CMK (cell line): ENCODE measurements around the gene SLC45A3.
"Not testable (repeated sequence)": the region's sequence is repeated elsewhere in the genome, so short reads cannot be mapped to it uniquely, and the experiment has no call there.

Experiments used
- DNase-seq: peaks from one replicate; pipeline ENCODE4 v3.0.0-alpha.2; 2010; ENCODE audit warnings: low read depth

Gene SLC45A3

GRCh38 chr1:205636138-205636530 is 44.2 kb downstream of the SLC45A3 start:
- not testable (repeated sequence) for DNase-seq

DNA sequence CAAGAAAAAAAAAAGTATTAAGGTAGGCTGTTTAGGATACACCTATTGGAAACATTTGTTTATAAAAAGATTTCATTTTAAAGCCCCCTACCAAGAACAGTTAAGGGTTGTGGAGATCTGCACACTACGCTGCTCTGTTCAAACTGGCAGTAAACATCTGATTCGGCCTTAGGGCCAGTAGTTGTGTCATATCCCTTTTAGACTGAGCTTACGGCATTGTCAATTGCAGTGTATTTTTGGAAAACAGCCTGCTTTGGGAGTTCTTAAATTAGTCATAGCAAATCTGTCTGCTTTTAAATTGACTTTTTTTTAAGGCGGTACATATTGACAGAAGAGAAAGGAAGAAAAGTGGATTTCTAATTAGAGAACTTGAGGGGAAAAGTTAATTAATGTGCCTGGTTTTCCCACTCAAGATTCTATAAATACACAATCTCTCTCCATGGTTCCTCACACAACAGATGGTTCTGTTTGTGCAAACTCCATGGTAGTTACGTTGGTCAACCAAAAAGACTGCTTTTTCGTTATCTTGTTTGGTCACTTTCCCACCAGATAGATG is 46.8 kb downstream of the SLC45A3 start:
- no peak for DNase-seq

- DNase-seq = no peak
These were observed 47.6 kb downstream of the SLC45A3 start for GRCh38 chr1:205632669-205633169.

DNA sequence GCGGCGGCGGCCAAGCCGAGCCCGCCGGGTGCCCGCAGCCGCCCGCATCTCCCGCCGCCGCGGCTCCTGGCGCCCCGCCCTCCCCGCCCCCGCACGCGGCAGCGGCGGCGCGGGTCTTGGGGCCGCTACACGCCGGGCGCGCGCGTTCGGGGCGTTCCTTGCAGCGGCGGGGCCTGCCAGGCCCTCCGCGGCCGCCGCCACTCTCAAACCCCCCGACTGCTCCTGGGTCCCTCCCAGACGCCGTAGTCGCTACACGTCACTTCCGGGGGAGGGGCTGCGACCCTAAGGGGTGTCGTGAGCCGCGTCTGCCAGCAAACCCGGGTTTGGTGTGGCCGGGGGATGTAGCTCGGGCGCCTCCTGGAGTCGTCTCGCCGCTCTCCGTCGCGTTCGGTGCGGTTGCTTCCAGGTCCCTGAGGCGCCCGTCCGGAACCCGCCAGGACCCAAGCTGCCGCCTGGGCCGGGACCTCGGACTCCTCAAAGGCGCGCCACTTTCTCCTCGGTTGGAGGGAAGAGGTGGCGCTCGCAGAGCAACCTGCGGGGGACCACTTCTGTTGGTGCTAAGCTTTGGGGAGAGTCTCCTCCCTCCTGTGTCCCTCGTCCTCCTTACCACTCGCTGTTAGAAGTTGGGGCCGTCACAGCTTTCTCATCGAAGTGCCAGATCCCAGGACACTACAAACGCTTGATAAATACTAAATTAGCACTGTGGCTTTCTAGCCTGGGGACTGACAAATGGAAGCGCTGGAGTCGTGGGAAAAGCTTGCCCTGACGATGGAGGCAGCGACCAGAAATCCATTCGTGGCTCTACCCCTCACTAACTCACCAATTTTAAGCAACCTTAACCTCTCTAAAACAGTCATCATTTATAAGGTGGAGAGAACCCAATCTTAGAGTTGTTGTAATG is 48.3 kb downstream of the SLC45A3 start, which contains the start of gene ELK4:
ELK4 (minus strand) TSS at position 244 of the 901 bp plus-strand sequence. CDS start 8,129 bp downstream, outside the sequence.
- DNase-seq = peak; percentile 98

DNA sequence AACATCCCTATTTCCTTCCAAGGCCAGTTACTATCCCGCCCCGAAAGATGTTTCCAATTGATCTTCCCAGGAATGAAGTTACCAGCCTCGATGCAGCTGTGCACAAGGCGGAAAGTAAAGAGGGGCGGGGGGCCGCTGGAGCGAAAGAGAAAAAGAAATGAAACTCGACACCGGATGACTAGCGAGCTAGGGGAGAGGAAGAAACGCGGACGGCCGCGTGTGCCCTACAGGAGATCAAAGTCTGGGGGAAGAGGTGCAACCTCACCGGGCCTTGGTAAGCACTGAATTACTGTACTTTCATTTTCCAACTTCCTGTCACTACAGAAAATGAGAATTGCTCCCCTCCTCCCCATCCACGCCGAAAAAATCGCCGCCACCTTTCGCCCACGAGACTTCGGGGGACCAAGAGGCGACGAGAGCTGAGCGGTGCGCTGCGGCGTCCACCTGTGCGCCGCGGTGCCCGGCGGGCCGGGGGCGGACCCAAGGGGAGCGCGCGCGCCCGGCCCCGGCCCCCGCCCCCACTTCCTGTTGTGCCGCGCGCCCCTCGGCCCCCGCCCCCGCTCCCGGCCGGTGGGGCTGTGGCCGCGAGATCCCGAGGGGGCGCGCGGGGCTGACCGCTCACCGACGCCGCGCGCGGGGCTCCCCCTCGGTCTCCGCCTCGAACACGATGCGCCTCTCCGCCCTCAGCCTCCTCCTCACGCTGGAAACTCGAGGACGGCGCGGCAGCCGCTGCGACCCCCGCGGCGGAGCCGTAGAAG is 49.1 kb downstream of the SLC45A3 start:
- peak; percentile 40 for DNase-seq

- no peak for DNase-seq
These were observed 49.7 kb downstream of the SLC45A3 start for GRCh38 chr1:205630651-205631009.

DNA sequence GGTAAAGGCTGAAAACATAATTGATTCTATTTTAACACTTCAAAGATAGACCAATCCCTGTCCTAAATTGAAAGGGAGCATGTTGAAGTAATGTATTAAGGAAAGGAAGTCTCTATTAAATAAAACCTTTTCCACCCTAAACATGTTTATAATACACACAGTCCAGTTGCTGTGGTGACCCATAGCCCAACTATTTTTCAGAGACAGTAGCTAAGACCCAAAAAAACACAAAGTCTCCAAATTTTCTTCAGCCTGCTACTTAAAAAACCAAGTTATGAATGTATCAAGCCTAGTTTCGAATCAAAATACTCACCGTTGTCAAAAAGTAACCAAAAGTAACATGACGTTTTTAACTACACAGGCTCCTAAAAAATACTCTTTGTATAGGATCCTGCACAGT is 50.1 kb downstream of the SLC45A3 start:
- DNase-seq = no peak

- no peak for DNase-seq
These were observed 50.6 kb downstream of the SLC45A3 start for GRCh38 chr1:205629751-205630150.

DNA sequence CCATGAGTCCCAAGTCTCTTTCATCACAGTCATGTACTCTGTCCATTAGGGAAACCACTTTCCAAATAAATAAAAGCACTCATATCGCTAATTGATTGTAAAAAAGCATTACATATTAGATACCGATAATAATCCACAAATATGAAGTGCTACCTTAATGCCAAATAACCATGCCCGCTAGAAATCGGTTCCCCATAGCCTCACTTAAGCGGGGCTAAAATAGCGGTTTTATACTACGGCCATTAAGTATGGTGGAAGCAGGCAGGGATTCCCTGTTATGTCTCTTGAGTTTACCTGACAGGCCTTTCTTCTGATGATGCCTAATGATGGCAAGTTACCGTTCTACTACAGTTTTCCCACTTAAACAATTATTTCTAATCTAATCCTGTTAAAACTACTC is 52.4 kb downstream of the SLC45A3 start:
- no peak for DNase-seq

GRCh38 chr1:205626216-205626615 is 54.1 kb downstream of the SLC45A3 start:
- no peak for DNase-seq

DNA sequence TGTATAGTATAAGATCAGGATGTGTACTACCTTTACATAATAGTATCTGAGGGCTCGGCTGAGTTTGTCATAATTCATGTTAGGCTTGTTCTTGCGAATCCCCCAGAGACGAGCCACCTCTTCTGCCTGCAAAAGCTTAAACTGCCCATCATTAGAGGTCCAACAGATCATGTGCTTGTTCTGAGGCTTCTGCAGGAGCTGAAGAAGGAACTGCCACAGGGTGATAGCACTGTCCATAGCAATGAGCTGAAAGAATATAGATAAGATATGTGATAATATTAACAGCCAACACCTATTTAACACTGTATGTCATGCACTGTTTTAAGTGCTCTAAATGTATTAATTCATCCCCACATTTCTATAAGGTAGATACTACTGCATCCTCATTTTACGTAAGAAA is 56.7 kb downstream of the SLC45A3 start:
- DNase-seq = no peak

DNA sequence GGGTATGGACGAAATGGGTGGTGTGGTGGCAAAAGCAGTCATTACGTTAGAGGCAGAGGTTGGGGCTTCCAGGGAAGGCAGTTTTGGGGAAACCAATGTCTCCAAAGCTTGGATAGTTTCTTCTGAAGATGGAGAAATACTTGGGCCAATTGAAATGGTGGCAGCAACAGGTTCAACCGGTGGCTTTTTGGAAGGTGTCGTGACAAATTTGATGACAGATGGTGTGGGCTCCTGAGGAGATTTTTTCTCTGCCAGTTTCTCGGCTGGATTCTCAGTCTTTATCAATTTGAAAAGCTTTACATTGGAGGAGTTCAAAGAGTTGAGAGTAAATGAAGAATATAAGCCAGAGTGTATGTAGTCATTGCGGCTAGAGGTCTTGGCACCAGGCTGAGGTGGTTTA is 60.0 kb downstream of the SLC45A3 start:
- no peak for DNase-seq

DNA sequence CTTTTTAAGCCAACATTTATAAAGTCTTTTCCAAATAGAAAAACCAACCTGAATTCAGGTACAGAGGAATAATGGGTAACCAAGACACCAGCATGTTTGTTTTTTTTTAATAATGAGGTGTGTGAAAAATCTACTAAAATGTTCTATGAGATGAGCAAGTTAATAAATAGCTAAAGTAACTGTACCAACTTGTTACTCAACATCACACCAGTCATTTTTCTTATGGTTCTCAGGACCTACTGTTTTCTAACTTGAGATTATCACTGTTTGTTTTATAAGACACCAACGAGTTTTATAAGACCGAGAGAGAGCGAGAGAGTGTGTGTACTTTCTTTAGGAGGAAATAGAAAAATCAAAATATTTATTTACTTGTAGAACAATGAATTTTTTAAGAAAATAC is 60.9 kb downstream of the SLC45A3 start:
- no peak for DNase-seq

DNA sequence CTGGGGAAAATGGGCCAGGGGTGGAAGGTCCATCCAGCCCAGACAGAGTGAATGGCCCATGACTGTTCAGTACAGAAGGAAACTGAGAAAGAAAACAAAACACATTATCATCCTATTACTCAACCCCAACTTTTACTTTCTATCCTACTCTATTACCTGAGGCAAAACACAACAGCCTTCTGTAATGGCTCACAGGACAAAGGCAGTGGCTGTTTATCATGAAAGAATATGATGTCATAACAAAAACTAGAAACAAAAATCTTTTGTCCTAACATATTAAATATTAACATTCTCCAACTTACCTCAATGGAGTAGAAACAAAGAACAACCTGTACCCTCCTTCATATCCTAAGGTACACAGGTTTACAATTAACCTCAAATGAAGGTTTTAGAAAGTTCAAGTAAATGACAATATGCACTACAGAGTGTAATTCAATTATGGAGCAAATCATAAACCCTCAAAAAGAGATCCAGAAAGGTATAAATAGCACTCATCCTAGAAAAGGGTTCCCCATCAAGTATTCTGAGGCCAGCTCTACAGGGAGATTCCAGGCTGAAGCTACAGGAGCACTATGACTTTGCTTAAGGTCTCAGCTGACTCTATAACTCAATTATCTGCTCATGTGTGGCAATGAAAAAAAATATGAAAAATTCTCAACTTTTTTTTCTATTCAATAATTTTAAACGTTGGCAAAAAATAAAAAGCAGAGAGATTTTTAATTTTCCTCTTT is 63.6 kb downstream of the SLC45A3 start:
- DNase-seq = no peak

- DNase-seq = no peak
These were observed 64.5 kb downstream of the SLC45A3 start for GRCh38 chr1:205615789-205616188.

DNA sequence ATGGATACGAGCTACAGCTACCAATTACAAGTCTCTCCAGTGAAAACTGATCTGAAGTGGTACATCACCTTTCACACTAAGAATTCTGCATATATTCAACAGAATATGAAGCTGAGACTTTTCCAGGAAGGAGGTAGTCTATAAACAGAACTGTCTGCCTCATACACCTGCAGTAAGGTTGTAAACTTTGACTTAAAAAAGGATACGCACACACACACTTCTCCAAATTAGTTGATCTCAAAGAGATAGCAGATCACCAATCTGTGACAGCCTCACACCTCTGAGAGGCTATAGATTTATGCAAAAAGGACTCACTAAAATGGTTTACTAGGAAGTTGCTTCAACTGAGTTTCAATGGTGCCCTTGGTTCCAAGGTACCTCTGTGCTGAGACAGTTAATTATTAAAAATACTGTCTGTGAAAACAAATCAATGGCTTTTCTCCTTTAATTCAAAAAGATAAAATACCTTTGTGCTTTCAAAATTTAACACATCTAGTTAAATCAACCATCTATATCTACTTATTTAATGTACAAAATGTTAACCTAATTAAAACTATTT is 66.4 kb downstream of the SLC45A3 start:
- DNase-seq = no peak

DNA sequence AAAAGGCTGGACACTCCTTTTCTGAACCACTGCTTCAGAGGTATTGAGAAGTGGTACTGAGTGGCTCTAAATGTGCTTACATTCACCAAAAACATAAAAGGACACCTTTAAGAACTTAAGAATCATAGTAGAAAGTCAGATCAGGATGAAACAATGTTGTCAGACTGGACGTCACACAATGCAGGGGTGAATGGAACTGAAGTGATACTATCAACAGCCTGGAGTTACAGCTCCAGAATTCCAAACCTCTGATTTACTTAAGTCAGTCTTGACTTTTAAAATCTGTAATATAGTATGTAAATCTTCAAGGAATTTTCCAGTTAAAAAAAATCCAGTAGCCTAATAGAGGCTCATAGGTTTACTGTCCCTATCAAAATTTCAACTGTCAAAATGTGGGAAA is 67.8 kb downstream of the SLC45A3 start:
- DNase-seq = no peak

- DNase-seq = no peak
These were observed 68.2 kb downstream of the SLC45A3 start for GRCh38 chr1:205612104-205612503.

GRCh38 chr1:205610901-205611466 is 69.3 kb downstream of the SLC45A3 start:
- no peak for DNase-seq

- DNase-seq = no peak
These were observed 70.3 kb downstream of the SLC45A3 start for GRCh38 chr1:205610036-205610435.
